Activated naive CD4-positive, alpha-beta T cell treated with anti-CD3 and anti-CD28 coated beads for 36 hours (primary cell): ENCODE measurements around the gene PDCL2. TPM values are rescaled to one million over a fixed set of nuclear protein-coding genes. Genes with fewer than 3 reads are reported as not detected.
A peak's percentile ranks its signal among the peaks of the same experiment; 100 is the strongest.
"Not testable (repeated sequence)": the region's sequence is repeated elsewhere in the genome, so short reads cannot be mapped to it uniquely, and the experiment has no call there.

ENCODE experiments used
- CTCF ChIA-PET: fragments of 350-600 bp; sonication (Branson Sonifier 250); formaldehyde crosslinking; loops from one replicate; lab custom pipeline; 2021; ENCODE audit warnings: antibody characterized with exemption; lab: Charles Lee
- DNase-seq: peaks from one replicate; pipeline ENCODE4 v3.0.0-alpha.2; 2020
- H3K27ac Mint-ChIP-seq: one replicate; pipeline ENCODE4 v1.8.0; 2021; ENCODE audit warnings: mild to moderate bottlenecking, mixed read lengths
- H3K27me3 Mint-ChIP-seq: one replicate; pipeline ENCODE4 v1.8.0; 2021; ENCODE audit warnings: low read depth, mixed read lengths
- H3K36me3 Mint-ChIP-seq: one replicate; pipeline ENCODE4 v1.8.0; 2021; ENCODE audit warnings: low read depth, mixed read lengths
- H3K4me1 Mint-ChIP-seq: one replicate; pipeline ENCODE4 v1.8.0; 2021; ENCODE audit warnings: low read depth, mixed read lengths
- H3K4me3 Mint-ChIP-seq: one replicate; pipeline ENCODE4 v1.8.0; 2021; ENCODE audit warnings: mild to moderate bottlenecking, moderate library complexity, mixed read lengths
- H3K9me3 Mint-ChIP-seq: one replicate; pipeline ENCODE4 v1.8.0; 2021; ENCODE audit warnings: mixed read lengths
- intact Hi-C: fragments of 100-400 bp; cut with micrococcal nuclease; formaldehyde crosslinking; loops from one replicate; pipeline ENCODE4 v1.15.1; 2023
- total RNA-seq, 2 experiments: library from RNA; stranded (reverse); gene quantifications; one replicate each; pipeline ENCODE4 v1.2.3, GENCODE V29; 2021

The PDCL2 gene, protein sequence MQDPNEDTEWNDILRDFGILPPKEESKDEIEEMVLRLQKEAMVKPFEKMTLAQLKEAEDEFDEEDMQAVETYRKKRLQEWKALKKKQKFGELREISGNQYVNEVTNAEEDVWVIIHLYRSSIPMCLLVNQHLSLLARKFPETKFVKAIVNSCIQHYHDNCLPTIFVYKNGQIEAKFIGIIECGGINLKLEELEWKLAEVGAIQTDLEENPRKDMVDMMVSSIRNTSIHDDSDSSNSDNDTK
- not detected for total RNA-seq

DNA sequence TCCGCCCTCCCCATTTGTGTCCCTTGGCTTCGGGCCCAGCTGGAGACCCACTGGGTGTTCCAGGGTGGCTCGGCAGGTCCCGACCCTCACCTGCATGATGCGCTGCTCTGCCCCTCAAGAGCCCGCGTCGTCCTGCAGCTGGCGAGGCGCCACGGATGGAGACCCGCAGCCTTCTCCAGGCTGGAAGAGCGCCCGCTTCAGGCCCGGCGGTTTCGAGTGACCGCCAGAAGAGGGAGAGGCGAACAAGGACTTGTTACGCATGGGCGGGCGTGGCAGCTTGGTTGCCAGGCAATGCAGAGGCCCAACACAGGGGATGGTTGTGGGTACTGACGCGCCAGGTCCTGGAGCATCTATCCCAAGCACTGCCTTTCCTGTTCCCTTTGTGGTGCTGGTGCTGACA, at the start of gene PDCL2:
PDCL2 (minus strand) TSS at position 232 of the 400 bp plus-strand sequence; CDS start at position 96, 136 bp downstream.
- Mint-ChIP-seq H3K36me3 (no peaks in the 10 kb centered on the region), H3K9me3 (no peaks in the 10 kb centered on the region), H3K27me3 (no peaks in the 10 kb centered on the region), H3K27ac (no peak within 1 kb of the TSS), H3K4me3 (no peak within 1 kb of the TSS), H3K4me1 (no peaks in the 10 kb centered on the region)
- CTCF ChIA-PET, result no interaction called here
- DNase-seq, result no peak
- intact Hi-C loops, result no loop called here

DNA sequence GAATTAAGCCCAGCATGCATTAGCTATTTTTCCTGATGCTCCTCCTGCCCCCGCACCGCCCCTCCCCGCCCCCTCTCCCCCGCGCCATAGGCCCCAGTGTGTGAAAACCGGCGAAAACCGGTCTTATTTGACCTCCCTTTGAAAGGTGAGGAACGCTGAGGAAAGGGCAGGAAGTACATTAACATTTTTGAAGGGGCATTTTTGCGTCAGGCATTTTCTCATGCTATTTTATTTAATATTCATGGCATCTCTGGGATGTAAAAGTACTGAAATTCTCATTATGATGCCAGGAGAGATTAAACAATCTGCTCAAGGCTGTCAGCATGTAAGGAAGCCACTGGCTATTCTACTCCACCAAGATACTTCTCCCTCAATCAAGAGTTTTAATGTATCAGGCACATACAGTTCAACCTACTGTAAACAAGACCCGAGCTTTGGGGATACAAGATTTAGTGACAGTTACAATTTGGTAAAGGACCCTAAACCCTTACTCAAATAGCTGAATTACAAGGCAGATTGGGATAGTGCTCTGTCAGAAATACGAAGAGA, 45.3 kb upstream of the PDCL2 start:
- peaks cover 44% of the 10 kb centered on the region for H3K27me3 Mint-ChIP-seq
- H3K4me1 Mint-ChIP-seq, result peaks cover 15% of the 10 kb centered on the region
- no peak overlapping the region for H3K27ac Mint-ChIP-seq
- no peak for DNase-seq
- no peak overlapping the region for H3K4me3 Mint-ChIP-seq
- intact Hi-C loops, result loop anchor here (5.0 kb wide), 2 partner anchors 90 to 230 kb away; partner anchors contain the start of gene CLOCK
- CTCF ChIA-PET, result interaction anchor here (0.5 to 0.7 kb wide), 3 partner anchors 9 to 196 kb away, joined by 3 to 4 read pairs (median 3); no protein-coding TSS in a partner anchor
- no peaks in the 10 kb centered on the region for H3K9me3 Mint-ChIP-seq
- H3K36me3 Mint-ChIP-seq, result no peaks in the 10 kb centered on the region

DNA sequence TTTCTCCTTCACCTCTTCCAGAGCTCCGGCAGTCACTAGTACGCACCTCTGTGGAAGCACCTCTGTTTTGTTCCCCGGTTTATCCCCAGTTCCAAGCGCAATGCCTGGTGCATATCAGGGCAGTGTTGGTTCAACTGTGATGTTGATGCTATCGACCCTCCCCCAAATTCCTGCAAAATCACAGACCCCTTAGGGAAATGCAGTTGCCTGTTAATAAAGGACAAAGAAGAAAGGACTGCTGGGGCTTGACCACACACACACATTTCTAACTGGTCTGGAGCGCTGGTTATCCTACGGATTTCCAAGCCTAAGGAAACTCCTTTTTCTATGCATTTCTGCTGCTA, 44.6 kb upstream of the PDCL2 start:
- DNase-seq, result no peak
- H3K36me3 Mint-ChIP-seq, result no peaks in the 10 kb centered on the region
- H3K27me3 Mint-ChIP-seq, result peaks cover 46% of the 10 kb centered on the region
- intact Hi-C loops, result loop anchor here (1.0 to 5.0 kb wide), 4 partner anchors 89 to 290 kb away; partner anchors contain the start of genes CLOCK and SRD5A3
- no peak overlapping the region for H3K27ac Mint-ChIP-seq
- CTCF ChIA-PET, result interaction anchor here (0.7 kb wide), 1 partner anchor 92 kb away, joined by 3 read pairs; no protein-coding TSS in a partner anchor
- peaks cover 15% of the 10 kb centered on the region for H3K4me1 Mint-ChIP-seq
- H3K4me3 Mint-ChIP-seq, result peak overlapping the region; percentile 56
- no peaks in the 10 kb centered on the region for H3K9me3 Mint-ChIP-seq

DNA sequence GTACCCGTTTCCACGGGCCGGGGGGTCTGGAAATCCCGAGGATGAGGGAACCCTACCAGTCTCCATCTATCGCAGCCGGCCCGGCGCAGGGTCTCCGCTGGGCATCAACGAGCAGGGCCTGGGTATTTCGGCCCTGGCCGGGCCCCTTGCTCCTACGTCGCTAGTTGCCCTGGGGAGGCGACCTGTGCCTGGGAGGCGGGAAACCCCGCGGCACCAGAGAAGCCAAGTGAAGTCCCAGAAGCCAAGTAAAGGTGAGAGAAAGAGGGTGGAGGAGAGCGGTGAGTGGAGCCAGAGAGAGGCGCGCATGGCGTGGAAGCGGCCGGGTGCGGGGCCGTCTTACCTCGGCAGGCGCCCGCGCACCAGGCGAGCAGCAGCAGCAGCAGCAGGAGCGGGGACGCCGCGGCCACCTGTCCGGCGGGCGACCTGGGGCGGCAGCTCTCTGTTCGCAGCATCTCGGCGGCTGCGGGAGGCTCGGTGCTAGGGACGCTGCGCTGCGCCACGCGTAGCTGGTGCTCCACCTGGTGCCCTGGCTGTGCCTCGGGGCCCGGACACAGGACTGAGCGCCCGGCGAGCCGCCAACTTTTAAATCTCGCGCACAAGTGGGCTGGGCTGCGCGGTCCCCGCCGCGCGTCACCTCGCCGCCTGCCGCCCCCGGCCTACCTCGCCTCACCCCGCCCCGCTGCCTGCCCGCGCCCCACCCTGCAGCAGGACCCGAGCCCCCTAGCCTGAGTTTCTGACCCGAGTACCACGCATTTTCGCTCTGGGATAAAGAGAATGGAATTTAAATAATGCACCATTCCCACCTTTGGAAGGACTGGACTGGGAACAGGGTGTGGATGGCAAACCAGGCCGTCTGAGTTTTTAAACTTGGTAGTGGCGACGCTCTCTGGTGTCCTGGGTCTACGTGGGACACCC, 44.0 kb upstream of the PDCL2 start, which contains the start of gene NMU:
NMU (minus strand) TSS at position 558 of the 915 bp plus-strand sequence; CDS start at position 452, 106 bp downstream.
- Mint-ChIP-seq H3K9me3 (no peaks in the 10 kb centered on the region), H3K4me3 (peak within 1 kb of the TSS; percentile 69), H3K4me1 (peaks cover 15% of the 10 kb centered on the region), H3K27ac (no peak within 1 kb of the TSS), H3K27me3 (peaks cover 51% of the 10 kb centered on the region), H3K36me3 (no peaks in the 10 kb centered on the region)
- intact Hi-C loops, result loop anchor here (1.0 to 5.0 kb wide), 4 partner anchors 89 to 290 kb away; partner anchors contain the start of genes CLOCK and SRD5A3
- CTCF ChIA-PET, result interaction anchor here (1.2 kb wide), 1 partner anchor 452 kb away, joined by 3 read pairs; no protein-coding TSS in a partner anchor
- peak; percentile 58 for DNase-seq

DNA sequence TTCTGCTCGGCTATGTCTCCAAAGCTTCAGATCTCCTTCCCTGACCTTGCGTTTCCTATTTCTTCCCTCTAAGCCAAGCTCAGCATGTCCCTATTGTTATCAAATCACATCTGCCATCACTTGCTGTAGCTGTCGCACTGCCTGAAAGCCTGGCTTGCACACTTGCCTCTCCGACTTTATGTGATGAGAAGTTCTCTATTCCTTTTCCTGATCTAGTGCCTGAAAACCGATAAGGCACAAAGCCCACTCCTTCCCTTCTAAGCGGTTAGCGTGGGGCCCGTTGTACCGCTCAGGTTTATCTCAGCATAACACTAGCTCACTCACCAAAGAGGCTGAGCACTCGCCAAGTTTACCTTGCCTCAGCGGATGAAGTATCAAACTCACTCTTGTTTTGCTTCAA, 43.2 kb upstream of the PDCL2 start:
- intact Hi-C loops, result loop anchor here (5.0 kb wide), 2 partner anchors 88 to 232 kb away; partner anchors contain the start of gene CLOCK
- H3K27me3 Mint-ChIP-seq, result peaks cover 52% of the 10 kb centered on the region

DNA sequence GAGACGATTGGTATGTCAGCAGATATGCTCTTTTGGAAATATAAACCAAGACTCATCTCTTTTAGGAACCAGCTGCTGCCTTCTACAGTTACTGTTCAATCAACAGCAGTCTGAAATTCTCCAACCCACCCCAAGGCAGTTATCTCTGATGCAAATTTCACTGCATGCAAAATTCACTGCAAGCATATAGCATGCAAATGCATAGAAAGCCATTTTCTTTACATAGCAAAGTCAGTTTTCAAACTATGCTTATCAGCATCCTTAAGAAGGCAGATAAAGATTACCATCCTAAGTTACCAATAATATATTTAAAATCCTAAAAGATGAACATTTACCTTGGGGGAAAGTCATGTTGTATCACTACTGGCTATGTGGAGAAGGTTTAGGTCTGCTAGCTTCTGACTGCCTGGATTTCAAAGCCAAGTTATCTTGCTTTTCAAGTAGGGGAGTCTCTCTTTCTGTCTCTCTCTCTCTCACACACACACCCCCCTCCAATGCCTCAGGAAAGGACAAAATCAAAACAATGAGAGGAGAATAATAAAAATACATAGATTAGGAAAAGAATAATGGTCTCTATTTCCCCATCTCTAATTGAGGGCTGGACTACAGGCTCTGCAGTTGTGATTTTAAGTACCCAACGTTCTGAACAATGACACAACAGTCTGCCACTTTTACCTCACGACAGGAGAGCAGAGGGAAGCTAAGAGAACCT, 42.5 kb upstream of the PDCL2 start:
- Mint-ChIP-seq H3K27me3 (peaks cover 52% of the 10 kb centered on the region), H3K27ac (no peak overlapping the region), H3K9me3 (no peaks in the 10 kb centered on the region), H3K36me3 (no peaks in the 10 kb centered on the region), H3K4me3 (no peak overlapping the region), H3K4me1 (peaks cover 15% of the 10 kb centered on the region)
- intact Hi-C loops, result loop anchor here (5.0 kb wide), 2 partner anchors 87 to 233 kb away; partner anchors contain the start of gene CLOCK
- CTCF ChIA-PET, result interaction anchor here (1.2 kb wide), 1 partner anchor 450 kb away, joined by 3 read pairs; no protein-coding TSS in a partner anchor
- no peak for DNase-seq

More for the DNA sequence above, 43.2 kb upstream of the PDCL2 start:
- Mint-ChIP-seq H3K4me3 (peak overlapping the region; percentile 69), H3K36me3 (no peaks in the 10 kb centered on the region), H3K4me1 (peaks cover 15% of the 10 kb centered on the region), H3K9me3 (no peaks in the 10 kb centered on the region), H3K27ac (no peak overlapping the region)
- peak; percentile 6 for DNase-seq
- CTCF ChIA-PET, result interaction anchor here (1.2 kb wide), 1 partner anchor 451 kb away, joined by 3 read pairs; no protein-coding TSS in a partner anchor

DNA sequence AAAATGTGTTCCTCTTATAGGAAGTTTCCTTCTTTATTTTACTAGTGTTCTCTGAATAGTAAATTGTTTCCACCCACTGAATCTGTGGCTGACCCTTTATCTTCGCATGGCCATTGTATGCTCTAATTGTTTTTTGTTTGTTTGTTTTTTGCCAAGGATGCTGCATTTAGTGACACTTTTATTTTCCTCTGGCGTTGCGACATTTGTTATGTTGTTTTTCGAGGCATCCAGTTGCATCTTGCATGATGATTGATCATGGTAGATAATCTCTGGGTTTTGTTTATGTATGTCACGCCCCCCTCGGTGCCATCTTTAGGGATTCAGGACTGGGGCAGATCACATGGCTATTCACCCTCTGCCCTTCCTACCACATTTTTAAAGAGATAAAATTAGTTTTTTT, 41.9 kb upstream of the PDCL2 start:
- CTCF ChIA-PET, result no interaction called here
- peaks cover 51% of the 10 kb centered on the region for H3K27me3 Mint-ChIP-seq
- intact Hi-C loops, result no loop called here

DNA sequence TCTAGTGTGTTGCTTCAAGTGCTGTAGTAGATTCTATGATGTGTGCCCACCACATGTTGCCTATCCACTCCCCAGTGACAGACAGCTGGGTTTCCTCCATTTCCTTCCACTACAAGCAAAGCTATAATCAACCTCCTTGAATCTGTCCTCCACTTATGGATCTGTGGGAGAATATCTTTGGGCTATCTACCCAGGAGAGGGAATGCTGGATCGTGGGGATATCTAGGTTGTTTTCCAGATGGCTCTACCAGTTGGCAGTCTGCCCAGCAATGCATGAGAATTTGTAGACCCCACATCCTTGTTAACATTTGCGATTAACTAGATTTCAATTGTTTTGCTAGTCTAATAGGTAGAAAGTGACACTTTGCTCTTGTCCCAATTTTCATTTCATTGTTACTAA, 33.8 kb upstream of the PDCL2 start:
- Mint-ChIP-seq H3K4me3 (no peak overlapping the region), H3K27me3 (peaks cover 6% of the 10 kb centered on the region)
- intact Hi-C loops, result no loop called here

More for the DNA sequence above, 41.9 kb upstream of the PDCL2 start:
- peaks cover 15% of the 10 kb centered on the region for H3K4me1 Mint-ChIP-seq
- no peak overlapping the region for H3K27ac Mint-ChIP-seq
- DNase-seq, result no peak
- no peaks in the 10 kb centered on the region for H3K36me3 Mint-ChIP-seq
- H3K4me3 Mint-ChIP-seq, result no peak overlapping the region
- no peaks in the 10 kb centered on the region for H3K9me3 Mint-ChIP-seq

DNA sequence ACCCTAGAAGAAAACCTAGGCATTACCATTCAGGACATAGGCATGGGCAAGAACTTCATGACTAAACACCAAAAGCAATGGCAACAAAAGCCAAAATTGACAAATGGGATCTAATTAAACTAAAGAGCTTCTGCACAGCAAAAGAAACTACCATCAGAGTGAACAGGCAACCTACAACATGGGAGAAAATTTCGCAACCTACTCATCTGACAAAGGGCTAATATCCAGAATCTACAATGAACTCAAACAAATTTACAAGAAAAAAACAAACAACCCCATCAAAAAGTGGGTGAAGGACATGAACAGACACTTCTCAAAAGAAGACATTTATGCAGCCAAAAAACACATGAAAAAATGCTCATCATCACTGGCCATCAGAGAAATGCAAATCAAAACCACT, 32.0 kb upstream of the PDCL2 start:
- DNase-seq, CTCF ChIA-PET, H3K4me3 Mint-ChIP-seq, H3K9me3 Mint-ChIP-seq, H3K27me3 Mint-ChIP-seq, intact Hi-C loops, H3K36me3 Mint-ChIP-seq, H3K4me1 Mint-ChIP-seq, H3K27ac Mint-ChIP-seq: not testable (repeated sequence)

More for the DNA sequence above, 33.8 kb upstream of the PDCL2 start:
- no peak for DNase-seq
- no peak overlapping the region for H3K27ac Mint-ChIP-seq
- no peaks in the 10 kb centered on the region for H3K4me1 Mint-ChIP-seq
- H3K9me3 Mint-ChIP-seq, result no peaks in the 10 kb centered on the region
- no peaks in the 10 kb centered on the region for H3K36me3 Mint-ChIP-seq
- CTCF ChIA-PET, result no interaction called here

DNA sequence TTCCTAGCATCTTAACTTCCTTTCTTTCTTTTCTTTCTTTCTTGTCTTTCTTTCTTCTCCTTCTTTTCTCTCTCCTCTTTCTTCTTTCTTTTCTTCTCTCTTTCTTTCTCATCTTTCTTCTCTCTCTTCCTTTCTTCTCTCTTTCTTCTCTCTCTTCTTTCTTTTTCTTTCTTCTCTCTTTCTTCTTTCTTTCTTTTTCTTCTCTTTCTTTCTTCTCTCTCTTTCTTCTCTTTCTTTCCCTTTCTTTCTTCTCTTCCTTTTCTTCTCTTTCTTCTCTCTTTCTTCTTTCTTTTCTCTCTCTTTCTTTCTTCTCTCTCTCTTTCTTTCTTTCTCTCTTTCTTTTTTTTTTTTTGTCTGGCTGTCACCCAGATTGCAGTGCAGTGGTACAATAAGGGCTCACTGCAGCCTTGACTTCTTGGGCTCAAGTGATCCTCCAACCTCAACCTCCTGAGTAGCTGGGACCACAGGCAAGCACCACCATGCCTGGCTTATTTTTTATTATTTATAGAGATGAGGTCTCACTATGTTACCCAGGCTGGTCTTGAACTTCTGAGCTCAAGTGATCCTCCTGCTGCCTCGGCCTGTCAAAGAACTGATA, 26.6 kb upstream of the PDCL2 start:
- Mint-ChIP-seq H3K9me3 (no peaks in the 10 kb centered on the region), H3K27me3 (peaks cover 9% of the 10 kb centered on the region), H3K4me3 (no peak overlapping the region), H3K4me1 (no peaks in the 10 kb centered on the region), H3K36me3 (no peaks in the 10 kb centered on the region), H3K27ac (no peak overlapping the region)
- CTCF ChIA-PET, result no interaction called here
- intact Hi-C loops, result no loop called here
- DNase-seq, result no peak

DNA sequence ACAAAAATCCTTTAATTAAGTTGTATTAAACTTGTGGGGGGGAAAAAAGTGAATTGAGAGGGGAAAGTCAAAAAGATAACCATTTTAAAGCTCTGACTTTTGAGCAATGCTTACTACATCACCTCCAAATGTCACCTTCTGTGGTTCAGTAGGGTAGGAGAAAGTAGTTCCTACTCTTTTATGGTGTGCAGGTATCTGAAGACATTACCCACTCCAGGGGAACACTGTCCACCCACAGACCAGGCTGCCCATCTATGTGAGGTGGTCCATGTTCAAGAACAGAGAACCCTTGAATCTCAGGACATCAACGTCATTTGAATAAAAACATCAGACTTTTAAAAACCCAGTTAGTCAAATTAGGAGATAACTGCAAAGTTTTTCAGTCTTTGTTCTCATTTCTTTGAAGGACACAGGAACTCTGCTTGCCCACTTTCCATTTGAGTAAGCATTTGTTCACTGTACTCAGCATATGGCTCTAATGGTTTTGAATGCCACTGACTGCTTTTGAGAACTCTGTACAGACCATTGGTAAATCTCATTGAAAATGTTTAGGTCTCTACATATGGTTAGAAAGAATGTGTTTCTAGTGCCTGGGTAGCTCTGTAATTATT, 25.6 kb upstream of the PDCL2 start:
- DNase-seq, result no peak
- Mint-ChIP-seq H3K27ac (no peak overlapping the region), H3K36me3 (no peaks in the 10 kb centered on the region), H3K4me3 (no peak overlapping the region), H3K27me3 (peaks cover 9% of the 10 kb centered on the region), H3K9me3 (no peaks in the 10 kb centered on the region), H3K4me1 (no peaks in the 10 kb centered on the region)
- CTCF ChIA-PET, result no interaction called here
- intact Hi-C loops, result no loop called here
